H1 (cell line): ENCODE measurements around the gene AHDC1. TPM values are rescaled to one million over a fixed set of nuclear protein-coding genes. Genes with fewer than 3 reads are reported as not detected.

Experiments used
- CTCF ChIA-PET: fragments of 300-600 bp; sonication (Branson Sonifier 250); formaldehyde crosslinking; loops from one replicate; lab custom pipeline; 2021; ENCODE audit not compliant: partially characterized antibody; lab: Charles Lee
- POLR2A ChIA-PET: fragments of 300-600 bp; sonication (Branson Sonifier 250); formaldehyde crosslinking; loops from one replicate; lab custom pipeline; 2021; ENCODE audit warnings: inconsistent platforms; ENCODE audit not compliant: partially characterized antibody; lab: Charles Lee
- DNase-seq, 2 experiments: peaks; one replicate each; pipeline versions ENCODE4 v3.0.0 to v3.0.0-alpha.2; 2010 to 2022; ENCODE audit warnings: low spot score in 2 of 2, low read depth in 1 of 2, mixed read lengths in 1 of 2
- FAIRE-seq: peaks from 2 replicates; lab custom pipeline; 2011; peaks lifted over from hg19 to GRCh38; lab: Jason Lieb, UNC
- H2AFZ ChIP-seq: 2 replicates; pipeline ENCODE4 v1.8.1; 2012; ENCODE audit warnings: low read length, inconsistent platforms
- H2AK5ac ChIP-seq: 2 replicates; pipeline ENCODE4 v1.6.1; 2013; ENCODE audit warnings: low read depth, low read length
- H2BK120ac ChIP-seq: replicated peaks from 2 replicates; pipeline ENCODE3; 2013; ENCODE audit warnings: low read depth, low read length, inconsistent platforms
- H2BK12ac ChIP-seq: 2 replicates; pipeline ENCODE4 v1.6.1; 2013; ENCODE audit warnings: low read depth, low read length
- H2BK15ac ChIP-seq: 2 replicates; pipeline ENCODE4 v1.6.1; 2013; ENCODE audit warnings: low read length
- H2BK20ac ChIP-seq: 2 replicates; pipeline ENCODE4 v1.6.1; 2013; ENCODE audit warnings: low read length
- H2BK5ac ChIP-seq: 2 replicates; pipeline ENCODE4 v1.6.1; 2013; ENCODE audit warnings: low read depth, low read length
- H3K14ac ChIP-seq: 2 replicates; pipeline ENCODE4 v1.6.1; 2013; ENCODE audit warnings: inconsistent platforms; ENCODE audit not compliant: insufficient read length
- H3K18ac ChIP-seq: 2 replicates; pipeline ENCODE4 v1.6.1; 2013; ENCODE audit warnings: low read length; ENCODE audit errors: extremely low read depth
- H3K23ac ChIP-seq: 2 replicates; pipeline ENCODE4 v1.6.1; 2013; ENCODE audit warnings: inconsistent platforms; ENCODE audit not compliant: insufficient read length
- H3K23me2 ChIP-seq: 2 replicates; pipeline ENCODE4 v1.6.1; 2013; ENCODE audit warnings: low read depth, low read length
- H3K27ac ChIP-seq: 2 replicates; pipeline ENCODE4 v1.6.1; 2011; ENCODE audit warnings: low read depth, low read length, inconsistent platforms
- H3K27me3 ChIP-seq, 4 experiments: replicated peaks in 1 of 4; 1 replicate in 1 of 4; 2 replicates in 3 of 4; pipeline versions ENCODE4 v1.6.1 to v1.8.1; 2011 to 2013; ENCODE audit warnings: low read length in 3 of 4, mild to moderate bottlenecking in 3 of 4, inconsistent platforms in 2 of 4, mixed read lengths in 2 of 4, moderate library complexity in 1 of 4; ENCODE audit not compliant: control insufficient read depth in 3 of 4, insufficient read depth in 3 of 4; ENCODE audit errors: extremely low read depth in 1 of 4
- H3K36me3 ChIP-seq, 4 experiments: 2 replicates each; pipeline versions ENCODE4 v1.6.1 to v1.8.1; 2011 to 2013; ENCODE audit warnings: mild to moderate bottlenecking in 4 of 4, low read length in 3 of 4, moderate library complexity in 2 of 4, control low read depth in 1 of 4, inconsistent platforms in 1 of 4; ENCODE audit not compliant: insufficient read depth in 4 of 4, control insufficient read depth in 2 of 4
- H3K4ac ChIP-seq: replicated peaks from 2 replicates; pipeline ENCODE3; 2013; ENCODE audit warnings: low read length, low read depth, mixed read lengths, inconsistent platforms; ENCODE audit not compliant: insufficient read length
- H3K4me1 ChIP-seq, 4 experiments: replicated peaks in 1 of 4; 1 replicate in 1 of 4; 2 replicates in 3 of 4; pipeline versions ENCODE4 v1.6.1 to v1.8.1; 2011 to 2013; ENCODE audit warnings: low read length in 3 of 4, inconsistent platforms in 2 of 4, mixed read lengths in 1 of 4; ENCODE audit not compliant: insufficient read depth in 4 of 4, control insufficient read depth in 3 of 4
- H3K4me2 ChIP-seq, 2 experiments: 2 replicates each; pipeline versions ENCODE4 v1.6.1 to v1.8.1; 2011 to 2013; ENCODE audit warnings: low read depth in 2 of 2, low read length in 2 of 2, control low read depth in 1 of 2, inconsistent platforms in 1 of 2, mild to moderate bottlenecking in 1 of 2; ENCODE audit not compliant: insufficient read depth in 1 of 2
- H3K4me3 ChIP-seq, 4 experiments: fragments of 200-600, 300-600 bp in 1 of 4; sonication (generic), shearing (Covaris generic), sonication (Bioruptor Twin) in 1 of 4; 2 replicates each; pipeline versions ENCODE4 v1.5.1 to v1.8.1; 2011 to 2016; ENCODE audit warnings: low read length in 4 of 4, low read depth in 3 of 4, control low read depth in 2 of 4, inconsistent platforms in 2 of 4, mild to moderate bottlenecking in 2 of 4, mixed read lengths in 1 of 4, moderate library complexity in 1 of 4; ENCODE audit not compliant: insufficient read depth in 2 of 4; ENCODE audit errors: extremely low read depth in 1 of 4
- H3K56ac ChIP-seq: replicated peaks from 2 replicates; pipeline ENCODE3; 2013; ENCODE audit warnings: low read depth, mild to moderate bottlenecking, mixed read lengths, low read length, inconsistent platforms; ENCODE audit not compliant: insufficient read length
- H3K79me1 ChIP-seq: 2 replicates; pipeline ENCODE4 v1.6.1; 2013; ENCODE audit warnings: low read depth, low read length, control low read depth
- H3K79me2 ChIP-seq, 2 experiments: 2 replicates each; pipeline versions ENCODE4 v1.6.1 to v1.8.1; 2012 to 2013; ENCODE audit warnings: low read length in 2 of 2, mild to moderate bottlenecking in 2 of 2, inconsistent platforms in 1 of 2; ENCODE audit not compliant: insufficient read depth in 2 of 2, control insufficient read depth in 1 of 2
- H3K9ac ChIP-seq, 4 experiments: replicated peaks in 1 of 4; 1 replicate in 1 of 4; 2 replicates in 3 of 4; pipeline versions ENCODE4 v1.6.1 to v1.8.1; 2011 to 2013; ENCODE audit warnings: low read depth in 3 of 4, low read length in 3 of 4, control low read depth in 2 of 4, mild to moderate bottlenecking in 2 of 4, moderate library complexity in 2 of 4, inconsistent platforms in 1 of 4; ENCODE audit errors: extremely low read depth in 1 of 4
- H3K9me3 ChIP-seq, 2 experiments: 2 replicates each; pipeline versions ENCODE4 v1.6.1 to v1.8.1; 2012 to 2013; ENCODE audit warnings: mild to moderate bottlenecking in 2 of 2, moderate library complexity in 2 of 2, control low read depth in 1 of 2, inconsistent platforms in 1 of 2, low read depth in 1 of 2, low read length in 1 of 2, mixed read lengths in 1 of 2; ENCODE audit not compliant: insufficient read depth in 2 of 2
- H4K20me1 ChIP-seq, 2 experiments: replicated peaks in 1 of 2; 2 replicates each; pipeline versions ENCODE3 to v1.8.1; 2011 to 2013; ENCODE audit warnings: inconsistent platforms in 2 of 2, low read length in 2 of 2, mild to moderate bottlenecking in 1 of 2; ENCODE audit not compliant: insufficient read depth in 2 of 2, control insufficient read depth in 1 of 2
- H4K5ac ChIP-seq: 2 replicates; pipeline ENCODE4 v1.6.1; 2013; ENCODE audit warnings: low read length, low read depth, mixed read lengths, inconsistent platforms; ENCODE audit not compliant: insufficient read length
- H4K8ac ChIP-seq: 2 replicates; pipeline ENCODE4 v1.8.0; 2013; ENCODE audit warnings: mild to moderate bottlenecking, moderate library complexity, low read length, inconsistent platforms; ENCODE audit not compliant: insufficient read depth; ENCODE audit errors: extremely low read depth
- H4K91ac ChIP-seq: replicated peaks from 2 replicates; pipeline ENCODE3; 2013; ENCODE audit warnings: low read length, mixed read lengths, inconsistent platforms; ENCODE audit not compliant: insufficient read length
- CREB1 ChIP-seq: IDR thresholded peaks from 2 replicates; pipeline ENCODE4 v1.6.1; 2012; ENCODE audit warnings: inconsistent platforms
- E2F6 ChIP-seq: IDR thresholded peaks from 2 replicates; pipeline ENCODE4 v1.6.1; 2012; ENCODE audit warnings: inconsistent platforms
- MAX ChIP-seq: IDR thresholded peaks from 2 replicates; pipeline ENCODE4 v1.6.1; 2012; ENCODE audit warnings: inconsistent platforms
- NANOG ChIP-seq: IDR thresholded peaks from 2 replicates; pipeline ENCODE4 v1.6.1; 2011; ENCODE audit warnings: low read length, low read depth, mild to moderate bottlenecking, inconsistent platforms; ENCODE audit not compliant: insufficient read depth, poor library complexity, severe bottlenecking
- PHF8 ChIP-seq: fragments of 200-600 bp; sonication (generic); conservative IDR thresholded peaks from 2 replicates; pipeline ENCODE4 v1.7.1; 2012; ENCODE audit warnings: low read depth, mild to moderate bottlenecking, inconsistent platforms, low read length, moderate library complexity
- SP1 ChIP-seq: IDR thresholded peaks from 2 replicates; pipeline ENCODE4 v1.6.1; 2011; ENCODE audit warnings: low read depth, low read length
- SP4 ChIP-seq: IDR thresholded peaks from 2 replicates; pipeline ENCODE4 v1.6.1; 2012; ENCODE audit warnings: low read length, inconsistent platforms
- TAF7 ChIP-seq: optimal IDR thresholded peaks from 2 replicates; pipeline ENCODE3; 2011; ENCODE audit warnings: low read depth, mild to moderate bottlenecking, inconsistent platforms, low read length, moderate library complexity, borderline replicate concordance
- ZNF274 ChIP-seq: IDR thresholded peaks from 2 replicates; pipeline ENCODE4 v1.7.0; 2012; ENCODE audit warnings: low read length, borderline replicate concordance; ENCODE audit errors: extremely low read depth
- WGBS, 2 experiments: shearing (Covaris generic) in 1 of 2; methylation state at CpG; one replicate each; pipeline versions ENCODE4 v1.1.6 to v1.1.7; 2013 to 2015; ENCODE audit warnings: low lambda C conversion rate in 2 of 2, mixed read lengths in 2 of 2, inconsistent platforms in 1 of 2, low coverage in 1 of 2, missing lambda C conversion rate in 1 of 2; ENCODE audit not compliant: insufficient replicate concordance in 2 of 2, insufficient coverage in 1 of 2, insufficient read length in 1 of 2; ENCODE audit errors: extremely low coverage in 1 of 2, missing lambda C conversion rate in 1 of 2; 5-methylcytosine and 5-hydroxymethylcytosine counted together
- polyA plus RNA-seq, 7 experiments: library from polyadenylated mRNA; depleted of rRNA in 3 of 7; stranded (reverse) in 5 of 7; unstranded in 2 of 7; fragments of >200 nt in 5 of 7; fragments of 200-250 nt in 2 of 7; gene quantifications; 1 replicate in 5 of 7; 2 replicates in 1 of 7; 4 replicates in 1 of 7; pipeline versions ENCODE4 v1.2.1 to v1.2.3, GENCODE V29; 2011 to 2013; ENCODE audit warnings: missing spikeins in 2 of 7, mixed read lengths in 2 of 7
- total RNA-seq: library from RNA; stranded (reverse); fragmentation: NEBNext Ultra II Directional; extraction: Animal tissue kit (Norgen Biotek cat#: 25700); gene quantifications from 2 replicates; pipeline ENCODE4 v1.2.1, GENCODE V29; 2021

The AHDC1 gene
- total and polyA plus RNA-seq, 2 of the 8 experiments (the other 6 are each of a cell fraction or from before 2014, with no cell fraction given) = 4.4 to 35.1 TPM

GRCh38 chr1:27588256-27589232, 15.4 kb downstream of the AHDC1 start:
- H2BK120ac ChIP-seq = no peak overlapping the region
- peak overlapping the region; percentile 20; the same call in 1 of the 2 replicates for H2BK15ac ChIP-seq
- peaks cover 0 to 56% of the 10 kb centered on the region in 2 experiments; a peak in 2 of 4 replicates for H3K79me2 ChIP-seq
- no peak overlapping the region for H3K4me3 ChIP-seq
- no peak overlapping the region; the same call in 1 of the 2 replicates for H4K8ac ChIP-seq
- no peak overlapping the region for H3K27ac ChIP-seq
- no peak overlapping the region for H3K18ac ChIP-seq
- DNase-seq (no peak), FAIRE-seq (no peak)
- no peaks in the 10 kb centered on the region for H3K9me3 ChIP-seq
- peaks cover 11 to 26% of the 10 kb centered on the region in 2 experiments for H4K20me1 ChIP-seq
- H2BK5ac ChIP-seq = peak overlapping the region; percentile 54; the same call in 1 of the 2 replicates
- peaks cover 3 to 31% (median 20%) of the 10 kb centered on the region in 4 experiments for H3K4me1 ChIP-seq
- H3K14ac ChIP-seq = no peak overlapping the region
- peaks cover 0 to 2% (median 0%) of the 10 kb centered on the region in 4 experiments; a peak in 1 of 7 replicates for H3K27me3 ChIP-seq
- 87% methylated on average over 12 of the region's 12 CpGs; no CpG with 5 or more reads in 1 of the 2 experiments for WGBS, 2 experiments
- POLR2A ChIA-PET = interaction anchor here (1.1 to 25.0 kb wide), 2 partner anchors 13 to 27 kb away, joined by 4 to 350 read pairs; no protein-coding TSS in a partner anchor
- no peak overlapping the region for H2BK20ac ChIP-seq
- H2AFZ ChIP-seq = no peak overlapping the region
- peak overlapping the region; percentile 17 for H4K91ac ChIP-seq
- H3K79me1 ChIP-seq = peaks cover 28% of the 10 kb centered on the region
- no peak overlapping the region for H3K4me2 ChIP-seq
- CTCF ChIA-PET = interaction anchor here (1.3 to 56.1 kb wide), 2 partner anchors 13 to 20 kb away, joined by 4 to 1807 read pairs; partner anchors contain the start of gene AHDC1
- H3K36me3 ChIP-seq = peaks cover 0 to 7% (median 0%) of the 10 kb centered on the region in 4 experiments; a peak in 1 of 8 replicates
- no peak overlapping the region for H4K5ac ChIP-seq
- H3K9ac ChIP-seq = peak overlapping the region in 1 of 4 experiments; percentile 30; a peak in 1 of 7 replicates
- H3K4ac ChIP-seq = peak overlapping the region; percentile 74
- peak overlapping the region; percentile 45; the same call in 1 of the 2 replicates for H2AK5ac ChIP-seq
- 0 out of 2 replicates have a peak overlapping the region, but pooled peaks have one; percentile 32 for H2BK12ac ChIP-seq
- no peak overlapping the region for H3K56ac ChIP-seq
- peaks cover 6% of the 10 kb centered on the region; the same call in 1 of the 2 replicates for H3K23me2 ChIP-seq
- H3K23ac ChIP-seq = peak overlapping the region; percentile 40
- TF ChIP-seq TAF7 = no peak
- no peak for TF ChIP-seq SP4
- TF ChIP-seq NANOG = no peak
- no peak for TF ChIP-seq MAX
- no peak for TF ChIP-seq SP1
- no peak for TF ChIP-seq PHF8
- TF ChIP-seq ZNF274 = no peak
- TF ChIP-seq E2F6 = no peak
- TF ChIP-seq CREB1 = no peak
